Measurements from ENCODE around the gene LANCL3. TPM values are rescaled to one million over a fixed set of nuclear protein-coding genes. Genes with fewer than 3 reads are reported as not detected.

The LANCL3 gene
- total RNA-seq, 1 experiment from 2014 or later, result 0.26 TPM

DNA sequence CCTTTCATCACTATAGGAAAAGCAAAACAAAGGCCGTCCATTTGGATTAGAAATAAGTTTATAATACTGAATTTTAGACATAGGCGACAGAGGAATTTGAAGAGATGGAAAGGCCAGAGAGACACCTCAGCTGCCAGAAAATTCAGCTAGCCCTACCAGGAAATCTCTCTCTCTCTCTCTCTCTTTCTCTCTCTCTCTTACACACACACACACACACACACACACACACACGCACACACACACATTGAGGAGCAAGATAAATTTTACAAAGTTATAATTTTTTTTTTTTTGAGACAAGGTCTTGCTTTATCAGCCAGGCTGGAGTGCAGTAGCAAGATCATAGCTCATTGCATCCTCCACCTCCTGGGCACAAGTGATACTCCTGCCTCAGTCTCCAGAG lies 115.5 kb downstream of the LANCL3 start:
- Histone ChIP-seq H3K56ac (ENCODE audit: insufficient read length, low read depth, low read length) (no peak overlapping the region), H3K27ac (ENCODE audit: insufficient read length, low read depth, low read length) (no peak overlapping the region), H3K9me3 (ENCODE audit: control insufficient read depth, low read depth, low read length) (no peaks in the 10 kb centered on the region), H4K20me1 (ENCODE audit: control insufficient read depth, insufficient read depth, insufficient read length) (no peaks in the 10 kb centered on the region), H2BK20ac (ENCODE audit: low read depth, low read length, poor library complexity, severe bottlenecking) (no peak overlapping the region), H2BK120ac (ENCODE audit: low read depth, low read length, poor library complexity, severe bottlenecking) (no peak overlapping the region), H2AFZ (ENCODE audit: low read length) (no peak overlapping the region), H4K91ac (ENCODE audit: insufficient read length, low read depth, low read length) (no peak overlapping the region), H4K5ac (ENCODE audit: insufficient read length, low read depth, low read length) (no peak overlapping the region), H2AK5ac (ENCODE audit: insufficient read length, low read length) (no peak overlapping the region), H3K23ac (ENCODE audit: insufficient read length, low read depth, low read length) (no peak overlapping the region), H3K14ac (ENCODE audit: insufficient read depth, low read length) (no peak overlapping the region), H3T11ph (ENCODE audit: low read length) (no peak overlapping the region), H3K27me3 (ENCODE audit: insufficient read depth, low read length) (peaks cover 6% of the 10 kb centered on the region; the same call in 1 of the 2 replicates), H2BK15ac (ENCODE audit: low read depth, low read length) (no peak overlapping the region), H4K8ac (replicated peaks; ENCODE audit: insufficient read length, low read depth, low read length) (no peak overlapping the region), H3K9ac (ENCODE audit: extremely low read depth, insufficient read length, low read length) (no peak overlapping the region), H2BK12ac (ENCODE audit: insufficient read length, low read depth, low read length) (no peak overlapping the region), H3K4ac (ENCODE audit: low read depth, low read length) (no peak overlapping the region), H3K23me2 (ENCODE audit: insufficient read length, low read depth, low read length, poor library complexity, severe bottlenecking) (no peaks in the 10 kb centered on the region), H2BK5ac (ENCODE audit: insufficient read length, low read length) (no peak overlapping the region), H3K79me2 (ENCODE audit: insufficient read depth, low read length) (no peaks in the 10 kb centered on the region), H3K4me1 (ENCODE audit: insufficient read depth, low read length) (no peaks in the 10 kb centered on the region; the same call in 1 of the 2 replicates), H3K4me2 (ENCODE audit: insufficient read depth, insufficient read length, low read length) (no peak overlapping the region), H3K18ac (ENCODE audit: insufficient read length, low read depth, low read length) (no peak overlapping the region), H3K79me1 (ENCODE audit: insufficient read depth, low read depth, low read length, poor library complexity, severe bottlenecking) (no peaks in the 10 kb centered on the region)
- Mint-ChIP-seq H3K4me3 (no peak overlapping the region), H3K27me3 (ENCODE audit: low read depth) (peaks cover 16% of the 10 kb centered on the region), H3K4me1 (peaks cover 9 to 13% of the 10 kb centered on the region in 2 experiments; a peak in 3 of 4 replicates), H3K36me3 (ENCODE audit: insufficient read depth in 1 of 3, low read depth in 3 of 3) (peaks cover 0 to 2% (median 0%) of the 10 kb centered on the region in 3 experiments; a peak in 1 of 7 replicates), H3K27ac (no peak overlapping the region), H3K9me3 (peaks cover 35 to 40% of the 10 kb centered on the region in 2 experiments)
- no peak for DNase-seq
- TF ChIP-seq CTCF (conservative IDR thresholded peaks at IDR 0.05), result no peak
- WGBS (ENCODE audit: extremely low coverage, insufficient read length, low lambda C conversion rate), result no CpG with 5 or more reads among the region's 3 CpGs
